ENCODE results near the gene PLEKHG5. TPM values are rescaled to one million over a fixed set of nuclear protein-coding genes. Genes with fewer than 3 reads are reported as not detected.

Gene PLEKHG5
- total and polyA plus RNA-seq, 12 donors: 2.0 to 96.3 (median 18.4) TPM

- DNase-seq: no peak
- Histone ChIP-seq H3K9me3 (replicated peaks in 1 of 3) (no peaks in the 10 kb centered on the region), H3K27ac (no peak overlapping the region), H3K4me3 (no peak overlapping the region), H3K4me1 (replicated peaks in 1 of 2) (peaks cover 0 to 3% of the 10 kb centered on the region in 2 donors), H3K36me3 (replicated peaks in 1 of 2) (peaks cover 0 to 47% of the 10 kb centered on the region in 2 donors), H3K27me3 (no peaks in the 10 kb centered on the region)
- TF ChIP-seq CTCF (IDR thresholded peaks at IDR 0.05) (no peak), POLR2A (IDR thresholded peaks at IDR 0.05) (no peak)
- WGBS, 4 donors: 56 to 82% (median 71%) methylated on average over 7 to 21 of the region's 21 CpGs
- intact Hi-C loops (cut with DNase I): no loop called here
Measured at GRCh38 chr1:6465461-6466005, 25.9 kb downstream of the PLEKHG5 start.

- H3K27ac ChIP-seq: no peak overlapping the region
- TF ChIP-seq POLR2A (IDR thresholded peaks at IDR 0.05) (no peak), CTCF (IDR thresholded peaks at IDR 0.05) (no peak)
- H3K9me3 ChIP-seq (replicated peaks in 1 of 3): no peaks in the 10 kb centered on the region
- DNase-seq: no peak
- peaks cover 0 to 41% of the 10 kb centered on the region in 2 donors for H3K36me3 ChIP-seq (replicated peaks in 1 of 2)
- H3K27me3 ChIP-seq: no peaks in the 10 kb centered on the region
- 90 to 100% (median 91%) methylated on average over 2 to 5 of the region's 5 CpGs for WGBS, 4 donors
- intact Hi-C loops (cut with DNase I): no loop called here
- H3K4me3 ChIP-seq: no peak overlapping the region
- H3K4me1 ChIP-seq (replicated peaks in 1 of 2): peaks cover 0 to 9% of the 10 kb centered on the region in 2 donors
Measured at GRCh38 chr1:6464915-6465314, 26.6 kb downstream of the PLEKHG5 start.

- Histone ChIP-seq H3K4me3 (no peak overlapping the region), H3K4me1 (replicated peaks in 1 of 2) (peaks cover 0 to 10% of the 10 kb centered on the region in 2 donors), H3K27ac (no peak overlapping the region), H3K9me3 (replicated peaks in 1 of 3) (no peaks in the 10 kb centered on the region), H3K36me3 (replicated peaks in 1 of 2) (peaks cover 0 to 37% of the 10 kb centered on the region in 2 donors), H3K27me3 (no peaks in the 10 kb centered on the region)
- WGBS, 4 donors: 91 to 96% (median 94%) methylated on average over 7 of the region's 7 CpGs
- no peak for TF ChIP-seq POLR2A (IDR thresholded peaks at IDR 0.05)
- TF ChIP-seq CTCF (IDR thresholded peaks at IDR 0.05): no peak
- peak in 1 of 7 donors; percentile 27 for DNase-seq
- intact Hi-C loops (cut with DNase I): no loop called here
Measured at GRCh38 chr1:6464514-6464836, 27.0 kb downstream of the PLEKHG5 start.

GRCh38 chr1:6463120-6463412 lies 28.4 kb downstream of the PLEKHG5 start:
- no peak overlapping the region for H3K27ac ChIP-seq
- intact Hi-C loops (cut with DNase I): no loop called here

More at GRCh38 chr1:6463120-6463412, 28.4 kb downstream of the PLEKHG5 start:
- peaks cover 0 to 10% of the 10 kb centered on the region in 2 donors for H3K4me1 ChIP-seq (replicated peaks in 1 of 2)
- H3K36me3 ChIP-seq (replicated peaks in 1 of 2): peaks cover 0 to 23% of the 10 kb centered on the region in 2 donors
- TF ChIP-seq POLR2A (IDR thresholded peaks at IDR 0.05) (no peak), CTCF (IDR thresholded peaks at IDR 0.05) (no peak)
- H3K9me3 ChIP-seq (replicated peaks in 1 of 3): no peaks in the 10 kb centered on the region
- DNase-seq: no peak
- no peaks in the 10 kb centered on the region for H3K27me3 ChIP-seq
- WGBS, 4 donors: 91 to 100% (median 94%) methylated on average over 1 of the region's 1 CpG; no CpG with 5 or more reads in 1 of the 4 donors
- no peak overlapping the region for H3K4me3 ChIP-seq

Data from adrenal gland (tissue), 12 donors.